Coronary artery (tissue), 2 donors: ENCODE data around the gene EPHA4.
"Not testable (repeated sequence)": the region's sequence is repeated elsewhere in the genome, so short reads cannot be mapped to it uniquely, and the experiment has no call there.

Experiments used
- DNase-seq: peaks from one replicate; pipeline ENCODE4 v3.0.0-alpha.2; 2017; ENCODE audit warnings: low spot score
- H3K27ac ChIP-seq, 2 donors: fragments of 200-600 bp; sonication (generic); one replicate each; pipeline ENCODE4 v1.5.1; 2016 to 2019
- H3K4me3 ChIP-seq: fragments of 200-600 bp; sonication (generic); 2 replicates; pipeline ENCODE4 v1.5.1; 2016; ENCODE audit warnings: mild to moderate bottlenecking, moderate library complexity
- CTCF ChIP-seq: fragments of 200-600 bp; sonication (generic); IDR thresholded peaks from one replicate; pipeline ENCODE4 v1.5.1; 2019; ENCODE audit warnings: antibody characterized with exemption

EPHA4 gene

GRCh38 chr2:221513232-221513631 lies 58.9 kb downstream of the EPHA4 start:
- Histone ChIP-seq H3K27ac (no peak overlapping the region), H3K4me3 (no peak overlapping the region)
- no peak for TF ChIP-seq CTCF
- DNase-seq = no peak

- not testable (repeated sequence) for H3K4me3 ChIP-seq, H3K27ac ChIP-seq, DNase-seq
These were observed 60.8 kb downstream of the EPHA4 start for GRCh38 chr2:221511325-221511724.

GRCh38 chr2:221506469-221506868 lies 65.6 kb downstream of the EPHA4 start:
- Histone ChIP-seq H3K4me3 (no peak overlapping the region), H3K27ac (no peak overlapping the region)
- no peak for TF ChIP-seq CTCF
- no peak for DNase-seq

- no peak for TF ChIP-seq CTCF
- DNase-seq = no peak
- no peak overlapping the region for H3K27ac ChIP-seq
- H3K4me3 ChIP-seq = no peak overlapping the region
These were observed 66.5 kb downstream of the EPHA4 start for GRCh38 chr2:221505605-221506004.

- Histone ChIP-seq H3K4me3 (no peak overlapping the region), H3K27ac (no peak overlapping the region)
- DNase-seq = no peak
- TF ChIP-seq CTCF = no peak
These were observed 67.2 kb downstream of the EPHA4 start for GRCh38 chr2:221504905-221505304.

- no peak for TF ChIP-seq CTCF
- H3K4me3 ChIP-seq = no peak overlapping the region
- H3K27ac ChIP-seq = no peak overlapping the region
- DNase-seq = no peak
These were observed 68.1 kb downstream of the EPHA4 start for GRCh38 chr2:221503965-221504364.

GRCh38 chr2:221502270-221503010 lies 69.7 kb downstream of the EPHA4 start:
- TF ChIP-seq CTCF = no peak
- Histone ChIP-seq H3K27ac (no peak overlapping the region), H3K4me3 (no peak overlapping the region)
- DNase-seq = no peak
